Activated B cell treated with CpG ODN at 0.5 μM for 24 hours (primary cell): ENCODE data around the gene LINGO4. TPM values are rescaled to one million over a fixed set of nuclear protein-coding genes. Genes with fewer than 3 reads are reported as not detected.

ENCODE experiments used
- ATAC-seq: fragments of 200-7000 bp; cut with Tn5 transposase; one replicate; pipeline ENCODE4 v1.10.0; 2021; ENCODE audit warnings: low read depth, mild to moderate bottlenecking, moderate library complexity
- CTCF ChIA-PET: fragments of 350-600 bp; sonication (Branson Sonifier 250); formaldehyde crosslinking; loops from one replicate; lab custom pipeline; 2021; ENCODE audit warnings: antibody characterized with exemption; lab: Charles Lee
- POLR2A ChIA-PET: fragments of 350-600 bp; sonication (Branson Sonifier 250); formaldehyde crosslinking; loops from one replicate; lab custom pipeline; 2021; ENCODE audit warnings: antibody characterized with exemption; lab: Charles Lee
- DNase-seq: peaks from one replicate; pipeline ENCODE4 v3.0.0; 2022
- H3K27ac Mint-ChIP-seq: one replicate; pipeline ENCODE4 v1.8.0; 2020; ENCODE audit warnings: mixed read lengths
- H3K27me3 Mint-ChIP-seq: one replicate; pipeline ENCODE4 v1.8.0; 2021; ENCODE audit warnings: mixed read lengths
- H3K36me3 Mint-ChIP-seq: one replicate; pipeline ENCODE4 v1.8.0; 2021; ENCODE audit warnings: low read depth, mixed read lengths
- H3K4me1 Mint-ChIP-seq: one replicate; pipeline ENCODE4 v1.8.0; 2021; ENCODE audit warnings: mixed read lengths
- H3K4me3 Mint-ChIP-seq: one replicate; pipeline ENCODE4 v1.8.0; 2020; ENCODE audit warnings: mild to moderate bottlenecking, mixed read lengths
- H3K9me3 Mint-ChIP-seq: one replicate; pipeline ENCODE4 v1.8.0; 2020; ENCODE audit warnings: mixed read lengths
- intact Hi-C: fragments of 100-400 bp; cut with micrococcal nuclease; formaldehyde crosslinking; loops from one replicate; pipeline ENCODE4 v1.15.1; 2024
- total RNA-seq: library from RNA; stranded (reverse); gene quantifications from 2 replicates; pipeline ENCODE4 v1.2.3, GENCODE V29; 2022
- TF ChIP-seq, protein P1 (sequence below): fragments of 200-600 bp; IDR thresholded peaks from one replicate; pipeline ENCODE4 v1.8.0; 2022; ENCODE audit warnings: antibody characterized with exemption, mild to moderate bottlenecking

Gene LINGO4
- total RNA-seq, 1 donor from 2014 or later: not detected

DNA sequence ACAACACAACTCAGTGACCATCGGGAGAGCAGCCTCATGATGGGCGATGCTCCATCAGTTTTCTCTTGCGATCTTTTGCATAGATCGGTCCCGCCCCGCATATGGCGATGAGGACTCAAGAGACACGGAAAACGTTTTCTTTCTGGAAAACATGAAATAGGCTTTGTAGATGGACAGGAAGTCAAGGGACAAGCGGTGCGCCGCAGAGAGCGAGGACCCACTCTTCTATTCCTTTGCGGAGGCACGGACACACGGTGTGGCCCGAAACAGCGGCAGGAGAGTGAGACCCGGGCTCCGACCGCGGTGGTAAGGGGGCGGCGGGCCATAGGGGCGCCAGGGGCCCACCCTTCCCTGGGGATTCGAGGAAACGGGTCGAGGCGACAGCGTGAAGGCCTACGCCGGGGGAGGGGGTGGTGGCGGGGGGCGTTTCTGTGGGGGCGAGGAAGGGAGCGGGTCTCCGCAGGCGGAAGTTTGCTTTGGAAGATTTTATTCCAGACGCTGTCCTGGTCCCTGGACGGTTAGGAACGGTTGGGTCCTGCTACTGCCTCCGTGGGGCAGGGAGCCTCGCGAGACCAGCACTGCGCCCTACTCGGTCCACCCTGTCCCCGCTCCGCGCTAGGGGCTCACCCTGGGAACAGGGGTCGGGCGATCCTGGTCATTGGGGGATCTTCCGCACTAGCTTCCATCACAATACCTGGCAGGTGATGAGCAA lies 14.1 kb downstream of the LINGO4 start:
- intact Hi-C loops: loop anchor here (1.0 to 5.0 kb wide), 6 partner anchors 28 to 464 kb away; partner anchors contain the start of genes C2CD4D, MRPL9, PI4KB and POGZ
- H3K9me3 Mint-ChIP-seq: no peaks in the 10 kb centered on the region
- H3K36me3 Mint-ChIP-seq: peaks cover 9% of the 10 kb centered on the region
- peaks cover 3% of the 10 kb centered on the region for H3K27me3 Mint-ChIP-seq
- no peak for DNase-seq
- no peak for ATAC-seq
- peaks cover 21% of the 10 kb centered on the region for H3K4me1 Mint-ChIP-seq
- TF ChIP-seq, protein P1, sequence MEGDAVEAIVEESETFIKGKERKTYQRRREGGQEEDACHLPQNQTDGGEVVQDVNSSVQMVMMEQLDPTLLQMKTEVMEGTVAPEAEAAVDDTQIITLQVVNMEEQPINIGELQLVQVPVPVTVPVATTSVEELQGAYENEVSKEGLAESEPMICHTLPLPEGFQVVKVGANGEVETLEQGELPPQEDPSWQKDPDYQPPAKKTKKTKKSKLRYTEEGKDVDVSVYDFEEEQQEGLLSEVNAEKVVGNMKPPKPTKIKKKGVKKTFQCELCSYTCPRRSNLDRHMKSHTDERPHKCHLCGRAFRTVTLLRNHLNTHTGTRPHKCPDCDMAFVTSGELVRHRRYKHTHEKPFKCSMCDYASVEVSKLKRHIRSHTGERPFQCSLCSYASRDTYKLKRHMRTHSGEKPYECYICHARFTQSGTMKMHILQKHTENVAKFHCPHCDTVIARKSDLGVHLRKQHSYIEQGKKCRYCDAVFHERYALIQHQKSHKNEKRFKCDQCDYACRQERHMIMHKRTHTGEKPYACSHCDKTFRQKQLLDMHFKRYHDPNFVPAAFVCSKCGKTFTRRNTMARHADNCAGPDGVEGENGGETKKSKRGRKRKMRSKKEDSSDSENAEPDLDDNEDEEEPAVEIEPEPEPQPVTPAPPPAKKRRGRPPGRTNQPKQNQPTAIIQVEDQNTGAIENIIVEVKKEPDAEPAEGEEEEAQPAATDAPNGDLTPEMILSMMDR: no peak
- H3K4me3 Mint-ChIP-seq: peak overlapping the region; percentile 99
- ChIA-PET CTCF (no interaction called here), POLR2A (interaction anchor here (0.6 to 2.4 kb wide), 6 partner anchors 28 to 851 kb away, joined by 3 to 33 read pairs (median 4); partner anchors contain the start of genes MRPL9, PSMD4 and SNX27)
- H3K27ac Mint-ChIP-seq: peak overlapping the region; percentile 91

DNA sequence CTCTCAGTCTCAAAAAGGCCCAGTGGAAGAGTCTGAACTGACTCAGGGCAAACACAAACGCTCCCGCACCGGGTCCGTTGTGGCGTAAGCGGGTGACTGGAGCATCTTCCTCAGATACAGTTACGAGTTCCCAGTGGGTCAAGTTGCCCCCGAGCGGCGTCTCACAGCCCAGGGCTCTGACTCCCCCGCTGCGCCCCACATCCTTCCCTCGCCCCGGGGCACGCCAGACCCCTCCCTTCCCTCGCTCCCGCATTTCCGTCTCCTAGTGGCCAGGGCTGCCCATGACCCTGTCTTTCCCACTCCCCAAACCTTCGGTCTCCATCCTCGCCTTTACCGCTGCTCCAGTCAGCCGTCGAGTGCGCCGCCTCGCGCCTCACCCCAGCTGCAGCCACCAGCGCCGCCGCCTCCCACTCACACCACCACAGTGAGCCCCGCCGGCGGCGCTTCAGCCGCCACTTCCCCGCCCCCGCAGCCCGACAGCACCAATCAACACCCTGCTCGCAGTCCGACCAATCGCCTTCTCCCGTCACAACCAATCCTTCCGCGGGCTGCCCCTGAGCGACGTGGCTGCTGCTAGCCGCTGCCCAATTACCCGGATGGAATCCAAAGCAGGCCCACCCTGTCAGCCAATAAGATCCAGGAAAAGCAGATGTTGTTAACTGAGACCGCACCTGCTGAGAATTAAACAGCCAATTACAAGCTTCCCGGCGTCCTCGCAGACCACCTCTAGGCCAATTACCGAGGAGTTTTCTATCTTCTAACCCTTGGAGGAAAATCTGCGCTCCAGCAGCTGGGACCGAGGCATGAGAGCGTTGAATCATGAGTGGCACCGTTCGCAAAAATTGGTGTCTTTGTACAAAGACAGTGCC lies 14.9 kb downstream of the LINGO4 start, which contains the start of gene TDRKH:
TSS of gene TDRKH (minus strand) at position 430 of the 869 bp plus-strand sequence. CDS start 7,478 bp downstream, outside the sequence.
- intact Hi-C loops: loop anchor here (1.0 to 5.0 kb wide), 6 partner anchors 27 to 463 kb away; partner anchors contain the start of genes C2CD4D, MRPL9, PI4KB and POGZ
- DNase-seq: peak; percentile 91
- POLR2A ChIA-PET: interaction anchor here (0.6 to 2.4 kb wide), 6 partner anchors 9 to 850 kb away, joined by 3 to 33 read pairs (median 4); partner anchors contain the start of genes MRPL9, PSMD4 and SNX27
- peaks cover 3% of the 10 kb centered on the region for H3K27me3 Mint-ChIP-seq
- H3K9me3 Mint-ChIP-seq: no peaks in the 10 kb centered on the region
- peak; percentile 93 for ATAC-seq
- H3K4me1 Mint-ChIP-seq: peaks cover 21% of the 10 kb centered on the region
- CTCF ChIA-PET: interaction anchor here (1.0 to 1.5 kb wide), 2 partner anchors 13 to 196 kb away, joined by 3 read pairs; no protein-coding TSS in a partner anchor
- TF ChIP-seq, protein P1: no peak
- H3K36me3 Mint-ChIP-seq: peaks cover 9% of the 10 kb centered on the region
- H3K27ac Mint-ChIP-seq: peak within 1 kb of the TSS; percentile 91
- peak within 1 kb of the TSS; percentile 99 for H3K4me3 Mint-ChIP-seq

DNA sequence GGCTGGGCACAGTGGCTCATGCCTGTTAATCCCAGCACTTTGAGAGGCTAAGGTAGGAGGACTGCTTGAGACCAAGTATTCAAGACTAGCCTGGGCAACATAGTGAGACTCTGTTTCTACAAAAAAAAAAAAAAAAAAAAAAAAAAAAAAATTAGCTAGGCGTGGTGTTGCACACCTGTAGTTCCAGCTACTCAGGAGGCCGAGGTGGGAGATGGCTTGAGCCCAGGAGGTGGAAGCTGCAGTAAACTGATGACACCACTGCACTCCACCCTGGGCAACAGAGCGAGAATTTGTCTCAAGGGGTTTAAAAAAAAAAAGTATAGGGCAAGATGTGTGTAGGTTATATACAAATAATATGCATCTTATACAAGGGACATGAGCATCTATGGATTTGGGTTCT lies 17.5 kb downstream of the LINGO4 start:
- Mint-ChIP-seq H3K27me3 (peaks cover 3% of the 10 kb centered on the region), H3K27ac (no peak overlapping the region), H3K9me3 (no peaks in the 10 kb centered on the region), H3K4me1 (peaks cover 21% of the 10 kb centered on the region), H3K36me3 (peaks cover 10% of the 10 kb centered on the region), H3K4me3 (no peak overlapping the region)
- POLR2A ChIA-PET: interaction anchor here (0.6 kb wide), 2 partner anchors 27 to 122 kb away, joined by 3 read pairs; partner anchors contain the start of gene THEM4
- no peak for DNase-seq
- intact Hi-C loops: no loop called here
- CTCF ChIA-PET: no interaction called here
- TF ChIP-seq, protein P1: no peak
- ATAC-seq: no peak

DNA sequence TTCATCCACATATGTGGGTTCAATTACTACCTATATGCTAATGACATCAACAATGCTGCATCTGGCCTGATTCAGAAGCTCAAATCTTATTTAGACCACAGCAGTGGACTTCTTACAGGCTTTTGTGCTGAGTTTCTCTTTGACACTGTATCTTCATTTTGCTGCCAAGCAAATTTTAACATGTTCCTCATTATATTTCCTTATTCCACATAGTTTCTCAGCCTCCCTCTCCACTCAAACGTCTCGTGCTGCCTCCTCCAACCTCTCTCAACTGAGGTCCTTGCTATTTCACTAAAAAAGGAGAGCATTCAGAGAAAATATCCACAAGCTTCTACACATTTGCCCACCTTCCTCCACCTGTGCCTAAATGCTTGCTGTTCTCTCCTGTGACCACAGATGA lies 21.4 kb downstream of the LINGO4 start:
- TF ChIP-seq, protein P1: no peak
- intact Hi-C loops: no loop called here
- ATAC-seq (no peak), DNase-seq (no peak)
- H3K4me3 Mint-ChIP-seq: no peak overlapping the region
- no peaks in the 10 kb centered on the region for H3K9me3 Mint-ChIP-seq
- peaks cover 3% of the 10 kb centered on the region for H3K27me3 Mint-ChIP-seq
- peaks cover 27% of the 10 kb centered on the region for H3K36me3 Mint-ChIP-seq
- no peaks in the 10 kb centered on the region for H3K4me1 Mint-ChIP-seq
- POLR2A ChIA-PET: no interaction called here
- CTCF ChIA-PET: no interaction called here
- no peak overlapping the region for H3K27ac Mint-ChIP-seq
